OCI-LY3 (cell line): ENCODE results near the gene CADM2.

Source experiments
- H2AFZ ChIP-seq: fragments of 200-600, 300-600 bp; shearing (Covaris generic); 2 replicates; pipeline ENCODE4 v1.6.0; 2014; ENCODE audit warnings: antibody characterized with exemption, low read depth, low read length
- H3K27ac ChIP-seq: fragments of 200-600, 300-600 bp; sonication (generic); 2 replicates; pipeline ENCODE4 v1.5.1; 2014; ENCODE audit warnings: mild to moderate bottlenecking, low read length, moderate library complexity, mixed read lengths
- H3K27me3 ChIP-seq: fragments of 200-600, 300-600 bp; sonication (generic); 2 replicates; pipeline ENCODE4 v1.6.1; 2014; ENCODE audit warnings: low read depth, low read length, mixed read lengths
- H3K36me3 ChIP-seq: fragments of 200-600, 300-600 bp; sonication (generic); replicated peaks from 2 replicates; pipeline ENCODE3; 2014; ENCODE audit warnings: low read depth, low read length, mixed read lengths
- H3K4me1 ChIP-seq: fragments of 300-600, 200-600 bp; sonication (generic); 2 replicates; pipeline ENCODE4 v1.6.1; 2014; ENCODE audit warnings: low read length, mixed read lengths
- H3K4me2 ChIP-seq: fragments of 200-600, 300-600 bp; sonication (generic); 2 replicates; pipeline ENCODE4 v1.6.1; 2014; ENCODE audit warnings: low read length, mixed read lengths
- H3K4me3 ChIP-seq: fragments of 300-600, 200-600 bp; sonication (generic); 2 replicates; pipeline ENCODE4 v1.5.1; 2014; ENCODE audit warnings: antibody characterized with exemption, mild to moderate bottlenecking, low read length, moderate library complexity
- H3K79me2 ChIP-seq: fragments of 300-600, 200-600 bp; shearing (Covaris generic); 2 replicates; pipeline ENCODE4 v1.6.1; 2014; ENCODE audit warnings: mild to moderate bottlenecking, low read length, mixed read lengths
- H3K9ac ChIP-seq: fragments of 300-600, 200-600 bp; shearing (Covaris generic); 2 replicates; pipeline ENCODE4 v1.6.0; 2014; ENCODE audit warnings: mild to moderate bottlenecking, low read length, moderate library complexity
- H3K9me3 ChIP-seq: fragments of 200-600, 300-600 bp; shearing (Covaris generic); 2 replicates; pipeline ENCODE4 v1.6.1; 2014; ENCODE audit warnings: low read length, mixed read lengths; ENCODE audit not compliant: insufficient read depth
- H4K20me1 ChIP-seq: fragments of 200-600, 300-600 bp; sonication (generic); 2 replicates; pipeline ENCODE4 v1.6.1; 2016; ENCODE audit warnings: low read length, mixed read lengths; ENCODE audit not compliant: insufficient read depth
- CTCF ChIP-seq: fragments of 200-600, 300-600 bp; sonication (generic); IDR thresholded peaks from 2 replicates; pipeline ENCODE4 v1.5.1; 2014; ENCODE audit warnings: antibody characterized with exemption, low read length, low read depth
- EZH2phosphoT487 ChIP-seq: fragments of 200-600 bp; shearing (Covaris generic); IDR thresholded peaks from 2 replicates; pipeline ENCODE4 v1.6.1; 2018; ENCODE audit warnings: antibody characterized with exemption, mixed run types, low read depth

CADM2 gene

GRCh38 chr3:85535517-85535916 is 576.7 kb downstream of the CADM2 start:
- no peak overlapping the region for H3K4me3 ChIP-seq
- no peaks in the 10 kb centered on the region for H3K79me2 ChIP-seq
- TF ChIP-seq CTCF (no peak), EZH2phosphoT487 (no peak)
- no peaks in the 10 kb centered on the region for H4K20me1 ChIP-seq
- H3K9me3 ChIP-seq: no peaks in the 10 kb centered on the region
- no peak overlapping the region for H2AFZ ChIP-seq
- no peak overlapping the region for H3K27ac ChIP-seq
- H3K27me3 ChIP-seq: no peaks in the 10 kb centered on the region
- no peak overlapping the region for H3K9ac ChIP-seq
- no peak overlapping the region for H3K4me2 ChIP-seq
- no peaks in the 10 kb centered on the region for H3K4me1 ChIP-seq
- no peaks in the 10 kb centered on the region for H3K36me3 ChIP-seq

GRCh38 chr3:85539232-85539631 is 580.4 kb downstream of the CADM2 start:
- no peaks in the 10 kb centered on the region for H3K9me3 ChIP-seq
- H3K36me3 ChIP-seq: no peaks in the 10 kb centered on the region
- no peaks in the 10 kb centered on the region for H3K79me2 ChIP-seq
- H3K4me2 ChIP-seq: no peak overlapping the region
- H3K27me3 ChIP-seq: no peaks in the 10 kb centered on the region
- no peaks in the 10 kb centered on the region for H4K20me1 ChIP-seq
- H3K27ac ChIP-seq: no peak overlapping the region
- H3K4me3 ChIP-seq: no peak overlapping the region
- H3K4me1 ChIP-seq: no peaks in the 10 kb centered on the region
- TF ChIP-seq EZH2phosphoT487: no peak
- no peak for TF ChIP-seq CTCF
- no peak overlapping the region for H3K9ac ChIP-seq
- H2AFZ ChIP-seq: no peak overlapping the region

- Histone ChIP-seq H3K4me3 (no peak overlapping the region), H4K20me1 (no peaks in the 10 kb centered on the region), H3K4me1 (no peaks in the 10 kb centered on the region), H3K9me3 (no peaks in the 10 kb centered on the region), H3K9ac (no peak overlapping the region), H2AFZ (no peak overlapping the region), H3K27ac (no peak overlapping the region), H3K36me3 (no peaks in the 10 kb centered on the region), H3K4me2 (no peak overlapping the region), H3K79me2 (no peaks in the 10 kb centered on the region), H3K27me3 (no peaks in the 10 kb centered on the region)
- TF ChIP-seq CTCF: no peak
- no peak for TF ChIP-seq EZH2phosphoT487
Measured at GRCh38 chr3:85554153-85554552, 595.4 kb downstream of the CADM2 start.

GRCh38 chr3:85560088-85560785 is 601.4 kb downstream of the CADM2 start:
- Histone ChIP-seq H4K20me1 (no peaks in the 10 kb centered on the region), H3K9me3 (no peaks in the 10 kb centered on the region), H2AFZ (no peak overlapping the region), H3K27me3 (no peaks in the 10 kb centered on the region), H3K4me2 (no peak overlapping the region), H3K4me1 (no peaks in the 10 kb centered on the region), H3K27ac (no peak overlapping the region), H3K79me2 (no peaks in the 10 kb centered on the region), H3K36me3 (no peaks in the 10 kb centered on the region), H3K9ac (no peak overlapping the region), H3K4me3 (no peak overlapping the region)
- TF ChIP-seq CTCF: no peak
- TF ChIP-seq EZH2phosphoT487: no peak
